Central memory CD4-positive, alpha-beta T cell (primary cell): ENCODE data around the gene P3H3.
"Not testable (repeated sequence)": the region's sequence is repeated elsewhere in the genome, so short reads cannot be mapped to it uniquely, and the experiment has no call there.

Experiments used
- DNase-seq: peaks from one replicate; pipeline ENCODE4 v3.0.0; 2022

P3H3 gene

GRCh38 chr12:6867413-6868210 is 39.4 kb downstream of the P3H3 start, which contains the start of gene TPI1:
TPI1 (plus strand) TSS chr12:6867531; CDS start chr12:6867567, 36 bp downstream.
- peak; percentile 60 for DNase-seq

- DNase-seq = no peak
These were observed 40.2 kb downstream of the P3H3 start for GRCh38 chr12:6868211-6869048.

- peak; percentile 78 for DNase-seq
These were observed 41.1 kb downstream of the P3H3 start for GRCh38 chr12:6869049-6870021.

- not testable (repeated sequence) for DNase-seq
These were observed 42.1 kb downstream of the P3H3 start for GRCh38 chr12:6870304-6870703.

- DNase-seq = no peak
These were observed 43.1 kb downstream of the P3H3 start for GRCh38 chr12:6871052-6871957.

GRCh38 chr12:6872073-6873048 is 44.2 kb downstream of the P3H3 start:
- peak; percentile 74 for DNase-seq

- DNase-seq = peak; percentile 97
These were observed 45.1 kb downstream of the P3H3 start, which contains the start of gene SPSB2 for GRCh38 chr12:6873094-6874014. SPSB2 (minus strand) TSS chr12:6873303; CDS start chr12:6872901, 402 bp downstream.

GRCh38 chr12:6874015-6874368 is 45.8 kb downstream of the P3H3 start:
- not testable (repeated sequence) for DNase-seq

GRCh38 chr12:6879824-6880223 is 51.6 kb downstream of the P3H3 start:
- DNase-seq = not testable (repeated sequence)

- DNase-seq = no peak
These were observed 55.0 kb downstream of the P3H3 start for GRCh38 chr12:6883252-6883651.

GRCh38 chr12:6883683-6884082 is 55.5 kb downstream of the P3H3 start:
- DNase-seq = no peak

GRCh38 chr12:6884539-6884938 is 56.3 kb downstream of the P3H3 start:
- DNase-seq = no peak

- DNase-seq = not testable (repeated sequence)
These were observed 58.2 kb downstream of the P3H3 start for GRCh38 chr12:6886206-6886999.

- DNase-seq = no peak
These were observed 59.3 kb downstream of the P3H3 start for GRCh38 chr12:6887460-6887859.

GRCh38 chr12:6888360-6888759 is 60.2 kb downstream of the P3H3 start:
- no peak for DNase-seq

- not testable (repeated sequence) for DNase-seq
These were observed 60.6 kb downstream of the P3H3 start for GRCh38 chr12:6888794-6889193.
